Measurements from ENCODE around the gene NAP1L4.

The NAP1L4 gene

DNA sequence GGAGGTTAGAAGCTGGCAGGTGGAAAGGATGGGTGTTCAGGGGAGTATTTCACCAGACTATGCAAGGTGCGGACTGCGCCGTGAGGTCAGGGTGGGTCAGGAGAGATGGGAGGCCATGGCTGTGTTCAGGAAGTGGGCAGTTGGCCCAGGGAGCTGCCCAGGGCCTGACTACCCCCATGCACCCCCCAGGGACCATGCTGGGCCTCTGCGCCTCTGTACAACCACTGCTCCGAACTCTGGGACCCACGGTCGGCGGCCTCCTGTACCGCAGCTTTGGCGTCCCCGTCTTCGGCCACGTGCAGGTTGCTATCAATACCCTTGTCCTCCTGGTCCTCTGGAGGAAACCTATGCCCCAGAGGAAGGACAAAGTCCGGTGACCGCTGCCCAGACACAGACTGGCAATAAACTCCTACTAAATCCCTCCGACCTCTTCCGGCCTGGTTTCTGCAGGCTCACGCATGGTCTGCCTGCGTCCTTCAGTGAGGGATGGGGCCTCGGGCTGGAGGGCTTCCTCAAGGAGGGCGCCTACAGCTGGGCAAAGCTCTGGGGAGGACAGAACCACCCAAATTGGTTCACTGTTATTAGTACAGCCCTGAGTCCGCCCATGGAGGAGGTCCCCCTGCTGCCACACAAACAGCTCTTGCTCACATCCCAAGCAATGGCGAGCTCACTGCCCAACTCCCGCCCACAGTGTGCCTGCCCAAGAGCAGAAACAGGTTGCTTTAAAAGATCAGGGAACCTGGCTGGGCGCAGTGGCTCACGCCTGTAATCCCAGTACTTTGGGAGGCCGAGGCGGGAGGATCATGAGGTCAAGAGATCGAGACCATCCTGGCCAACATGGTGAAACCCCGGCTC lies 67.1 kb downstream of the NAP1L4 start:
- H3K4me3 ChIP-seq (ENCODE audit: low read depth, low read length): no peak overlapping the region
- no peak for DNase-seq (ENCODE audit: low read depth, low spot score)
- TF ChIP-seq, protein P1, sequence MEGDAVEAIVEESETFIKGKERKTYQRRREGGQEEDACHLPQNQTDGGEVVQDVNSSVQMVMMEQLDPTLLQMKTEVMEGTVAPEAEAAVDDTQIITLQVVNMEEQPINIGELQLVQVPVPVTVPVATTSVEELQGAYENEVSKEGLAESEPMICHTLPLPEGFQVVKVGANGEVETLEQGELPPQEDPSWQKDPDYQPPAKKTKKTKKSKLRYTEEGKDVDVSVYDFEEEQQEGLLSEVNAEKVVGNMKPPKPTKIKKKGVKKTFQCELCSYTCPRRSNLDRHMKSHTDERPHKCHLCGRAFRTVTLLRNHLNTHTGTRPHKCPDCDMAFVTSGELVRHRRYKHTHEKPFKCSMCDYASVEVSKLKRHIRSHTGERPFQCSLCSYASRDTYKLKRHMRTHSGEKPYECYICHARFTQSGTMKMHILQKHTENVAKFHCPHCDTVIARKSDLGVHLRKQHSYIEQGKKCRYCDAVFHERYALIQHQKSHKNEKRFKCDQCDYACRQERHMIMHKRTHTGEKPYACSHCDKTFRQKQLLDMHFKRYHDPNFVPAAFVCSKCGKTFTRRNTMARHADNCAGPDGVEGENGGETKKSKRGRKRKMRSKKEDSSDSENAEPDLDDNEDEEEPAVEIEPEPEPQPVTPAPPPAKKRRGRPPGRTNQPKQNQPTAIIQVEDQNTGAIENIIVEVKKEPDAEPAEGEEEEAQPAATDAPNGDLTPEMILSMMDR (IDR thresholded peaks at IDR 0.05; ENCODE audit: low read depth, low read length): no peak
- in situ Hi-C loops (cut with HindIII; ENCODE audit: low sequenced_read_pairs): no loop called here

GRCh38 chr11:2924381-2924780 lies 67.7 kb downstream of the NAP1L4 start:
- H3K4me3 ChIP-seq (ENCODE audit: low read depth, low read length): no peak overlapping the region
- TF ChIP-seq, protein P1 (IDR thresholded peaks at IDR 0.05; ENCODE audit: low read depth, low read length): no peak
- in situ Hi-C loops (cut with HindIII; ENCODE audit: low sequenced_read_pairs): no loop called here
- no peak for DNase-seq (ENCODE audit: low read depth, low spot score)

DNA sequence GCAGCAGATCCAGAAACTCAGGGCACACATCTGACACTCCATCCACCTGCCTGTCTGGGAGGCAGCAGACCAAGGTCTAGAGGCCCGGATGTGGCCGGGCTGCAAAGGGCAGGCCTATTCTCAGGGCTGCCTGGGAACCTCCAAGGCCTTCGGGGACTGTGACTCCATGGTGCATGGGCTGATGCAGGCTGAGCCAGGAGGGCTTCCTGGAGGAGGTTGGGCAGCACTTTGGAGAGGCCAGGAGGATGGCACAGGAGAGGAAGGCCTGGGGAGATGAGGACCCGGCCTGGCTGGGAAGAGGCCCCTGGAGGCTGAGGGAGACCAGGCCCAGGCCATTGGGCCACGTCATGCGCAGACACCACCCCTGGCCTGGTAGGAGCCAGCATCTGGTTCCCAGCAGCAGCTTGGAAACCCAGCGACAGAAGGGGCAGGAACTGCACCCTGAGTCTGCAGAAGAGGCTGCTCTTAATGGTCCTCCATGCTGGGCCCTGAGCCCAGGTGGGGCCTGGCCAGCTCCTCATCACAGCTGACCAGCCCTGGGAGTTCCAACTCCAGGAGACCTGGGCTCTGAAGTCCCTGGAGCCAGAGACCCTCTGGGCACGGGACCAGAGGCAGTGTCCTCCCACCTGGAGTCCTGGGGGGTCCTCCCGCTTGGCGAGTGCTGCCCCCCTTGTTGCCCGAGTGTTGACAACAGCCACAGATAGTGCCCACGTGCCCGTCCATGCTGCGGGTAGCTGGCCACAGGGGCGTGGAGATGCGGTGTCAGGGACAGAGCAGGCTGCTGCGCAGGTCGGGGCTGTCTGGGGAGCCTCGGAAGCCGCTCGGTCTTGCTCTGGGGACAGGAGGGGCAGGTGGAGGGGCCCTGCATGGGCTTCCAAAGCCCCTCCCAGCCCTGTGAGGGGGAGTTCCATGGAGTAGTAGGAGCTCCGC lies 68.4 kb downstream of the NAP1L4 start:
- TF ChIP-seq, protein P1 (IDR thresholded peaks at IDR 0.05; ENCODE audit: low read depth, low read length): no peak
- H3K4me3 ChIP-seq (ENCODE audit: low read depth, low read length): no peak overlapping the region
- DNase-seq (ENCODE audit: low read depth, low spot score): no peak
- in situ Hi-C loops (cut with HindIII; ENCODE audit: low sequenced_read_pairs): no loop called here

DNA sequence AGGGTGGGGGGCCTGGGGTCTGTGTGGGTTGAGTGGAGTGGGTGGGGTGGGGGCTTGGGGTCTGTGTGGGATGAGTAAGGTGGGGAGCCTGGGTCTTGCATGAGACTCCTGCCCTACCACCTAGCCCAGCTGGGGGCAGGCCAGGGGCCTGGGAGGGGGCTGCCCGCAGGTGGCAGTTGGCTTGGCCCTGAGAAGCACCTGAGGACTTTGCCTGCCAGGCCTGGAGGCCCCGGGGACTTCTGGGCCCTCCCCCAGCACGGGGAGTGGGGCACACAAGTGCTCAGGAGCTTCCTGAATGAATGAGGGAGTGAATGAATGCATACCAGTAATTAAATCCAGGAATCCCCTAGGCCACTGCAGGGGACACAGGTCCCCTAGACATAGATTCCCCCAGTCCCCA lies 69.5 kb downstream of the NAP1L4 start:
- no peak overlapping the region for H3K4me3 ChIP-seq (ENCODE audit: low read depth, low read length)
- no peak for DNase-seq (ENCODE audit: low read depth, low spot score)
- TF ChIP-seq, protein P1 (IDR thresholded peaks at IDR 0.05; ENCODE audit: low read depth, low read length): no peak
- in situ Hi-C loops (cut with HindIII; ENCODE audit: low sequenced_read_pairs): no loop called here

DNA sequence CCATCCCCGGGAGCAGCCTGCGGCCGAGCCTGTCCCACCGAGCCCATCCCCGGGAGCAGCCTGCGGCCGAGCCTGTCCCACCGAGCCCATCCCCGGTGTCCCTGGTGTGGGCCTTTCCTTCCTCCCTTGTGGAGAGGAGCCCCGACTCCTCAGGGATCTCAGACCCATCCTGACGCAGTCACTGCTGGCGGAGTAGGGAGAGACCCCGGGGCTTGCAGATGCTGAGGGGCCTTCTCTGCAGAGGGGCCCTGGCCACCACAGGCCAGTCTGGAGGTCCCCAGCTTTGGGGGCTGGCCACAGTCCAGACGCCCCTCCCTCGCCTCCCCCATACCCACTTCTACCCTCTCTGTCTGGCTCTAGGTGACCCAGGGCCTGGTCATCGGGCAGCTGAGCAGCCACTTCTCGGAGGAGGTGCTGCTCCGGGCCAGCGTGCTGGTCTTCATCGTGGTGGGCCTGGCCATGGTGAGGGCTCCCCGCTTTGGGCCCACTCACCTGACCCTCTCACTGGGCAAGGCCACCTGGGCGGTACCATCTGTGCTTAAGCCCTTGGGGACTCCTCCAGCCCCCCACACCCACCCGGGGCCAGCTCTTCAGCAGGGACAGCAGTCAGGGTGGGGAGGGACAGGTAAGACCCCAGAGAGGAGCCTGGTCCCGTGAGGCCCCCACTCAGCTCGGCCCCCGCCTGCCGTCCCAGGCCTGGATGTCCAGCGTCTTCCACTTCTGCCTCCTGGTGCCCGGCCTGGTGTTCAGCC lies 70.2 kb downstream of the NAP1L4 start:
- H3K4me3 ChIP-seq (ENCODE audit: low read depth, low read length): no peak overlapping the region
- in situ Hi-C loops (cut with HindIII; ENCODE audit: low sequenced_read_pairs): no loop called here
- TF ChIP-seq, protein P1 (IDR thresholded peaks at IDR 0.05; ENCODE audit: low read depth, low read length): no peak
- no peak for DNase-seq (ENCODE audit: low read depth, low spot score)

- TF ChIP-seq, protein P1 (IDR thresholded peaks at IDR 0.05; ENCODE audit: low read depth, low read length): no peak
- no peak for DNase-seq (ENCODE audit: low read depth, low spot score)
- in situ Hi-C loops (cut with HindIII; ENCODE audit: low sequenced_read_pairs): no loop called here
- H3K4me3 ChIP-seq (ENCODE audit: low read depth, low read length): no peak overlapping the region
Measured at GRCh38 chr11:2921261-2921660, 70.9 kb downstream of the NAP1L4 start.
